ENCODE results near the gene HNRNPA1L2. TPM values are rescaled to one million over a fixed set of nuclear protein-coding genes. Genes with fewer than 3 reads are reported as not detected.
"Not testable (repeated sequence)": the region's sequence is repeated elsewhere in the genome, so short reads cannot be mapped to it uniquely, and the experiment has no call there.

Gene HNRNPA1L2
- total and polyA plus RNA-seq, 5 donors from 2014 or later: 7.1 to 12.1 (median 7.5) TPM

DNA sequence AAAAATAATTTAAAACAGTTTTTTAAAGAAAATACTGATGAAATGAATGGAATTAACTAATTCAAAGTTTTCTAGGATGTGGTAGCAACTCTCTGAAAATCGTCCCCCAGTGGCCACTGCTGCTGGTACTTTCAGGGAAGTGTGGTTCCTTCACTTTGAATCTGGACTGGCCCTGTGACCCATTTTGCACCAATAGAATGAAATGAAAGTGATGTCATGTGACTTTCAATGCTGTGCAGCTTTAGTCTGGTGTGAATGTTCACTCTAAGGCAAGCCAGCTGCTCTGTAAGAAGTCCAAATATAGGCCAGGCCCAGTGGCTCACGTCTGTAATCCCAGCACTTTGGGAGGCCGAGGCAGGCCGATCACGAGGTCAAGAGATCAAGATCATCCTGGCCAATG is 26.4 kb upstream of the HNRNPA1L2 start:
- no peaks in the 10 kb centered on the region for H3K9me3 ChIP-seq (ENCODE audit: control insufficient read depth in 2 of 2, low read length in 2 of 2)
- Mint-ChIP-seq H3K4me1 (peaks cover 8 to 44% (median 19%) of the 10 kb centered on the region in 4 donors), H3K27me3 (peaks cover 8% of the 10 kb centered on the region), H3K27ac (peak overlapping the region in 2 of 3 donors; percentile 97 to 99), H3K9me3 (no peaks in the 10 kb centered on the region), H3K36me3 (no peaks in the 10 kb centered on the region), H3K4me3 (peak overlapping the region; percentile 94 to 99 (median 98))
- ATAC-seq (ENCODE audit: low read depth in 2 of 2): no peak
- H3K4me3 ChIP-seq (ENCODE audit: low read depth, low read length): peak overlapping the region; percentile 2
- no peak overlapping the region for H3K27ac ChIP-seq (ENCODE audit: insufficient read depth, low read length, poor library complexity, severe bottlenecking)
- no peaks in the 10 kb centered on the region for H3K36me3 ChIP-seq (ENCODE audit: control insufficient read depth, insufficient read depth, low read length)
- peak in 1 of 3 donors; percentile 44 for DNase-seq
- no peaks in the 10 kb centered on the region for H3K27me3 ChIP-seq (ENCODE audit: control insufficient read depth, insufficient read depth, low read length)
- peaks cover 26% of the 10 kb centered on the region for H3K4me1 ChIP-seq (ENCODE audit: control insufficient read depth, insufficient read depth, low read length, poor library complexity, severe bottlenecking)

DNA sequence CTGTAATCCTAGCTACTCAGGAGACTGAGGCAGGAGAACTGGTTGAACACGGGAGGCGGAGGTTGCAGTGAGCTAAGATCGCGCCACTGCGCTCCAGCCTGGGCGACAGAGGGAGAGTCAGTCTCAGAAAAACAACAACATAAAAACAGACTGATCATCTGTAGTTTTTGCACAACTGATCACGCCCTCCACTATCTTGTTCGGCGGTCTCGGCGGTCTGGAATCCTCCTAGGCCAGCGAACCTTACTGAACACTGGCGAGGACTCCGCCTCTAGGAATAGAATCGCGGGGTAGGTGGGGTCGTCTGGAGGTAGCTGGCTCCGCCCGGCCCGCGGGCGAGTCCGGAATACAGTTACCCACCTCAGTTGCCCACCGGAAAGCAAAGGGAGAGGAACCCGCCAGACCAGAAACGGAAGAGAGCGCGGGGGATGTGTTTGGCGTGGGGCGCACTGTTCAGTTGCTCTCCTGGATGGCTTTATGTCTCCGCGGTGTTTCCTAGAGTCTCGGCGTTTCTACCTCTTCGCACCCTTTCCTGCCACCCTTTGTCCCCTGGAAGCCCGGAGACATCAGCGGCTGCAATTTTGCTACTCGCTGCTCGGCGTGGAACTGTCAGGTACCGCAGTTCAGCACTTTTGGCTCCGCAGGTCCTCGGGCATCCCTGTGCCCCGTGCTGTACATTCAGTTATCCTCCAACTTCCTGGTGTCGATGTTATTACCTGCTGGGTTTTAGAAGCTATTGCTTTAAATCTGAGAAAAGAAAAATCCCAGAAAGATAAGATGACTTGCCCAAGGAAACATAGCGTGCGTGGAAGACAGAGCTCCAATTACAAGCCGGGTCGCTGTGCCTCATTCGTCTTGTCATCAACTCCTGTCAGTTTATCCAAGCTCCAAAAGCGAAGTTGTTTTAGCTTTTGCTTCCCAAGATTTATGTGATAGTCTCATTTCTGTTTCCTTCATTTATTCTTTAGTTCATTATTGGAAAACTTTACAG is 24.9 kb upstream of the HNRNPA1L2 start:
- Histone ChIP-seq H3K27ac (ENCODE audit: insufficient read depth, low read length, poor library complexity, severe bottlenecking) (peak overlapping the region; percentile 69), H3K27me3 (ENCODE audit: control insufficient read depth, insufficient read depth, low read length) (no peaks in the 10 kb centered on the region), H3K36me3 (ENCODE audit: control insufficient read depth, insufficient read depth, low read length) (peaks cover 2% of the 10 kb centered on the region), H3K4me3 (ENCODE audit: low read depth, low read length) (peak overlapping the region; percentile 94), H3K4me1 (ENCODE audit: control insufficient read depth, insufficient read depth, low read length, poor library complexity, severe bottlenecking) (peaks cover 26% of the 10 kb centered on the region), H3K9me3 (ENCODE audit: control insufficient read depth in 2 of 2, low read length in 2 of 2) (no peaks in the 10 kb centered on the region)
- Mint-ChIP-seq H3K27ac (peak overlapping the region; percentile 97 to 99 (median 97)), H3K27me3 (peaks cover 4% of the 10 kb centered on the region), H3K4me3 (peak overlapping the region; percentile 94 to 99 (median 98)), H3K4me1 (peaks cover 13 to 56% (median 29%) of the 10 kb centered on the region in 4 donors), H3K9me3 (no peaks in the 10 kb centered on the region), H3K36me3 (no peaks in the 10 kb centered on the region)
- ATAC-seq (ENCODE audit: low read depth in 2 of 2) (peak; percentile 97 to 99), DNase-seq (peak; percentile 69 to 93 (median 83))

- not testable (repeated sequence) for H3K27ac ChIP-seq (ENCODE audit: insufficient read depth, low read length, poor library complexity, severe bottlenecking); H3K4me1 ChIP-seq (ENCODE audit: control insufficient read depth, insufficient read depth, low read length, poor library complexity, severe bottlenecking); H3K9me3 Mint-ChIP-seq; H3K4me1 Mint-ChIP-seq; ATAC-seq (ENCODE audit: low read depth in 2 of 2); H3K27me3 Mint-ChIP-seq; H3K27ac Mint-ChIP-seq; H3K4me3 Mint-ChIP-seq; H3K4me3 ChIP-seq (ENCODE audit: low read depth, low read length); H3K9me3 ChIP-seq (ENCODE audit: control insufficient read depth in 2 of 2, low read length in 2 of 2); H3K27me3 ChIP-seq (ENCODE audit: control insufficient read depth, insufficient read depth, low read length); DNase-seq
- peaks cover 47% of the 10 kb centered on the region for H3K36me3 Mint-ChIP-seq
- H3K36me3 ChIP-seq (ENCODE audit: control insufficient read depth, insufficient read depth, low read length): peaks cover 50% of the 10 kb centered on the region
Observed at GRCh38 chr13:52631083-52631690, 11.0 kb upstream of the HNRNPA1L2 start.

GRCh38 chr13:52638666-52639328 is 3.4 kb upstream of the HNRNPA1L2 start:
- no peak for ATAC-seq (ENCODE audit: low read depth in 2 of 2)
- peaks cover 50% of the 10 kb centered on the region for H3K36me3 Mint-ChIP-seq
- no peak overlapping the region for H3K27ac Mint-ChIP-seq
- peaks cover 0 to 2% (median 0%) of the 10 kb centered on the region in 4 donors for H3K4me1 Mint-ChIP-seq
- no peaks in the 10 kb centered on the region for H3K27me3 Mint-ChIP-seq
- Histone ChIP-seq H3K9me3 (ENCODE audit: control insufficient read depth in 2 of 2, low read length in 2 of 2) (no peaks in the 10 kb centered on the region), H3K27me3 (ENCODE audit: control insufficient read depth, insufficient read depth, low read length) (no peaks in the 10 kb centered on the region), H3K4me3 (ENCODE audit: low read depth, low read length) (no peak overlapping the region), H3K4me1 (ENCODE audit: control insufficient read depth, insufficient read depth, low read length, poor library complexity, severe bottlenecking) (no peaks in the 10 kb centered on the region), H3K36me3 (ENCODE audit: control insufficient read depth, insufficient read depth, low read length) (peaks cover 52% of the 10 kb centered on the region), H3K27ac (ENCODE audit: insufficient read depth, low read length, poor library complexity, severe bottlenecking) (no peak overlapping the region)
- DNase-seq: no peak
- H3K9me3 Mint-ChIP-seq: no peaks in the 10 kb centered on the region
- no peak overlapping the region for H3K4me3 Mint-ChIP-seq

DNA sequence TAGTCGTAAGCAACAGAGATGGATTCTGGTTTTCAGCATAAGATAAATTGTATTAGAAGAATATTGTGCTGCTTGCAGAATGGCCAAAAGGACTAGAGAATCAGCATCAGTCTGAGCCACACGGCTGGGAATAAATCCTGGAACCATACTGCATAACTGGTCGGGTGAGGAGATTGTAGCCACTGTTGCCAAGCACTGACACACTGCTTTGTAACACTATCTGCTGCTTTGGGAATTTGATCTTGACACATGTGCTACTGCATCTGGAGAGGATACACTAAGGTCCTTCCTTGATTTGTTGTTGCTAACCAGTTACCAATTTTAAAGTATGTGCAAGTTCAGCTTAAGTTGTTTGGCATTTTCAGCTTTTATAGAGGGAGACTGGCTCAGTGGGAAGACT is 1.9 kb downstream of the HNRNPA1L2 start:
- peak overlapping the region in 1 of 3 donors; percentile 16 for H3K27ac Mint-ChIP-seq
- H3K4me3 Mint-ChIP-seq: no peak overlapping the region
- peaks cover 33% of the 10 kb centered on the region for H3K36me3 Mint-ChIP-seq

DNA sequence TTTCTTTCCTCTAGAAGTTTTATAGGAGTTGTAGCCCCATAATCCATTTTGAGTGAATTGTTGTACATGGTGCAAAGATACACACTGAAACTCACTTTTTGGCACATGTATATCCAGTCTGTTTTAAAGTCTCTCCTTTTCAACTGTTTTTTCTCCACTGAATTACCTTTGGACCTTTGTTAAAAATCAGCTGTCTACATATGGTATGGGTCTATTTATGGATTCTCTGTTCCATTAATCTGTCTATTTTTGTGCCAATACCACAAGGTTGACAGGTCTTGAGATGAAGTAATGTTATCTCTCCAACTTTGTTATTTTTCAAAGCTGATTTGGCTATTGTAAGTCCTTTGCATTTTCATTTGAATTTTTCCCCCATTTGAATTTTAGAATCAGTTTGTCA is 4.7 kb downstream of the HNRNPA1L2 start:
- no peak overlapping the region for H3K4me3 ChIP-seq (ENCODE audit: low read depth, low read length)
- H3K4me1 Mint-ChIP-seq: peaks cover 6 to 14% (median 13%) of the 10 kb centered on the region in 4 donors
- ATAC-seq (ENCODE audit: low read depth in 2 of 2) (no peak), DNase-seq (no peak)
- no peak overlapping the region for H3K27ac ChIP-seq (ENCODE audit: insufficient read depth, low read length, poor library complexity, severe bottlenecking)
- H3K36me3 Mint-ChIP-seq: peaks cover 23% of the 10 kb centered on the region
- H3K36me3 ChIP-seq (ENCODE audit: control insufficient read depth, insufficient read depth, low read length): peaks cover 13% of the 10 kb centered on the region
- H3K4me3 Mint-ChIP-seq: no peak overlapping the region
- no peaks in the 10 kb centered on the region for H3K9me3 Mint-ChIP-seq
- H3K27ac Mint-ChIP-seq: no peak overlapping the region
- H3K9me3 ChIP-seq (ENCODE audit: control insufficient read depth in 2 of 2, low read length in 2 of 2): no peaks in the 10 kb centered on the region
- H3K27me3 Mint-ChIP-seq: no peaks in the 10 kb centered on the region
- no peaks in the 10 kb centered on the region for H3K27me3 ChIP-seq (ENCODE audit: control insufficient read depth, insufficient read depth, low read length)
- H3K4me1 ChIP-seq (ENCODE audit: control insufficient read depth, insufficient read depth, low read length, poor library complexity, severe bottlenecking): peaks cover 12% of the 10 kb centered on the region

More for the DNA sequence above, 1.9 kb downstream of the HNRNPA1L2 start:
- ATAC-seq (ENCODE audit: low read depth in 2 of 2) (no peak), DNase-seq (no peak)
- no peaks in the 10 kb centered on the region for H3K27me3 Mint-ChIP-seq
- Histone ChIP-seq H3K36me3 (ENCODE audit: control insufficient read depth, insufficient read depth, low read length) (peaks cover 31% of the 10 kb centered on the region), H3K4me3 (ENCODE audit: low read depth, low read length) (no peak overlapping the region), H3K27ac (ENCODE audit: insufficient read depth, low read length, poor library complexity, severe bottlenecking) (no peak overlapping the region), H3K9me3 (ENCODE audit: control insufficient read depth in 2 of 2, low read length in 2 of 2) (no peaks in the 10 kb centered on the region), H3K4me1 (ENCODE audit: control insufficient read depth, insufficient read depth, low read length, poor library complexity, severe bottlenecking) (no peaks in the 10 kb centered on the region), H3K27me3 (ENCODE audit: control insufficient read depth, insufficient read depth, low read length) (no peaks in the 10 kb centered on the region)
- H3K4me1 Mint-ChIP-seq: peaks cover 0 to 6% (median 1%) of the 10 kb centered on the region in 4 donors
- H3K9me3 Mint-ChIP-seq: no peaks in the 10 kb centered on the region

DNA sequence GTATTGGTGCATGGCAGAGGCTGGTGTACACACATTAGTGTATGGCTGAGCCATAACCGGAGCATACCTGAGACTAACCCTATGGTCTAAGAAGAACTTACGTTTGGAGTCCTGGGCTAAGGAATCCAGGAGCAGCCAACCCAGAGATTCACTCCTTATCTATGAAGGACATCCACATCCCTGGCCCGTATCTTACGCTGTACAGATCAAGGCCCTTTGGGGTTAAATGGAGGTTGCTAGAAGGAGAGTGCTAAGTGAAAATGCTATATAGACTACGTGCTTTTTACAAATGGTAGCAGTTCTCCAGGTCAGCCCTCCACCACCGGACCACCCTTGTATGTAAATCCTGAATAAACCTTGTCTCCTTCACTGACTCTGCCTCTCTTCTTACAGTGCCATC is 8.5 kb downstream of the HNRNPA1L2 start:
- H3K27me3 ChIP-seq (ENCODE audit: control insufficient read depth, insufficient read depth, low read length): no peaks in the 10 kb centered on the region

More for the DNA sequence above, 8.5 kb downstream of the HNRNPA1L2 start:
- no peak for DNase-seq
- H3K9me3 Mint-ChIP-seq: no peaks in the 10 kb centered on the region
- no peaks in the 10 kb centered on the region for H3K27me3 Mint-ChIP-seq
- Histone ChIP-seq H3K4me1 (ENCODE audit: control insufficient read depth, insufficient read depth, low read length, poor library complexity, severe bottlenecking) (peaks cover 29% of the 10 kb centered on the region), H3K4me3 (ENCODE audit: low read depth, low read length) (no peak overlapping the region), H3K27ac (ENCODE audit: insufficient read depth, low read length, poor library complexity, severe bottlenecking) (peak overlapping the region; percentile 95), H3K36me3 (ENCODE audit: control insufficient read depth, insufficient read depth, low read length) (peaks cover 6% of the 10 kb centered on the region), H3K9me3 (ENCODE audit: control insufficient read depth in 2 of 2, low read length in 2 of 2) (no peaks in the 10 kb centered on the region)
- H3K36me3 Mint-ChIP-seq: peaks cover 9% of the 10 kb centered on the region
- H3K27ac Mint-ChIP-seq: peak overlapping the region in 2 of 3 donors; percentile 62 to 71
- no peak for ATAC-seq (ENCODE audit: low read depth in 2 of 2)
- peaks cover 6 to 20% (median 14%) of the 10 kb centered on the region in 4 donors for H3K4me1 Mint-ChIP-seq
- H3K4me3 Mint-ChIP-seq: peak overlapping the region in 1 of 4 donors; percentile 56
